T-helper 2 cell treated with Interferon-gamma antibody and Interleukin-4, amounts not matched to agents 100 ng/mL and 5 ng/mL, for 36 hours (primary cell): ENCODE measurements around the gene CCDC50. TPM values are rescaled to one million over a fixed set of nuclear protein-coding genes. Genes with fewer than 3 reads are reported as not detected.

Source experiments
- intact Hi-C: fragments of 100-400 bp; cut with micrococcal nuclease; formaldehyde crosslinking; loops from one replicate; pipeline ENCODE4 v1.15.1; 2023
- total RNA-seq: library from RNA; stranded (reverse); gene quantifications from 2 replicates; pipeline ENCODE4 v1.2.3, GENCODE V29; 2022

CCDC50 gene
- total RNA-seq, 1 donor from 2014 or later, result 17.7 TPM

- intact Hi-C loops, result no loop called here
Measured at GRCh38 chr3:191414732-191415131, 85.5 kb downstream of the CCDC50 start.

- intact Hi-C loops, result no loop called here
Measured at GRCh38 chr3:191415566-191415965, 86.4 kb downstream of the CCDC50 start.

- intact Hi-C loops, result loop anchor here (1.0 kb wide), 1 partner anchor 1027 kb away; no protein-coding TSS in a partner anchor
Measured at GRCh38 chr3:191417457-191417729, 88.2 kb downstream of the CCDC50 start.

GRCh38 chr3:191420771-191421170 is 91.6 kb downstream of the CCDC50 start:
- intact Hi-C loops, result no loop called here

- intact Hi-C loops, result no loop called here
Measured at GRCh38 chr3:191424881-191425280, 95.7 kb downstream of the CCDC50 start.

GRCh38 chr3:191425322-191425734 is 96.1 kb downstream of the CCDC50 start:
- intact Hi-C loops, result no loop called here

- intact Hi-C loops, result no loop called here
Measured at GRCh38 chr3:191426311-191426710, 97.1 kb downstream of the CCDC50 start.

GRCh38 chr3:191428177-191428576 is 99.0 kb downstream of the CCDC50 start:
- intact Hi-C loops, result no loop called here

- intact Hi-C loops, result no loop called here
Measured at GRCh38 chr3:191430103-191430502, 100.9 kb downstream of the CCDC50 start.

- intact Hi-C loops, result no loop called here
Measured at GRCh38 chr3:191431160-191431822, 102.1 kb downstream of the CCDC50 start.

- intact Hi-C loops, result no loop called here
Measured at GRCh38 chr3:191432162-191432561, 103.0 kb downstream of the CCDC50 start.

- intact Hi-C loops, result no loop called here
Measured at GRCh38 chr3:191434024-191434423, 104.8 kb downstream of the CCDC50 start.

GRCh38 chr3:191435981-191436380 is 106.8 kb downstream of the CCDC50 start:
- intact Hi-C loops, result no loop called here

- intact Hi-C loops, result no loop called here
Measured at GRCh38 chr3:191438150-191438814, 109.1 kb downstream of the CCDC50 start.

GRCh38 chr3:191440532-191440931 is 111.3 kb downstream of the CCDC50 start:
- intact Hi-C loops, result no loop called here

- intact Hi-C loops, result no loop called here
Measured at GRCh38 chr3:191441687-191442086, 112.5 kb downstream of the CCDC50 start.

- intact Hi-C loops, result no loop called here
Measured at GRCh38 chr3:191444569-191444968, 115.4 kb downstream of the CCDC50 start.

Other genes starting within 250 kb of the CCDC50 start
- not detected in 2 replicates for gene OSTN, start 130.2 kb upstream of the CCDC50 start, total RNA-seq
- gene UTS2B, start 1.1 kb downstream of the CCDC50 start, total RNA-seq, result not detected in 2 replicates
- not detected in 2 replicates for gene PYDC2, start 131.8 kb downstream of the CCDC50 start, total RNA-seq